ENCODE data around the gene STK33.
"Not testable (repeated sequence)": the region's sequence is repeated elsewhere in the genome, so short reads cannot be mapped to it uniquely, and the experiment has no call there.

The STK33 gene

GRCh38 chr11:8543278-8543677 lies 50.8 kb downstream of the STK33 start:
- DNase-seq (ENCODE audit: low spot score) = no peak

GRCh38 chr11:8541448-8541847 lies 52.6 kb downstream of the STK33 start:
- no peak for DNase-seq (ENCODE audit: low spot score)

GRCh38 chr11:8533332-8533731 lies 60.7 kb downstream of the STK33 start:
- no peak for DNase-seq (ENCODE audit: low spot score)

GRCh38 chr11:8532475-8532874 lies 61.6 kb downstream of the STK33 start:
- DNase-seq (ENCODE audit: low spot score) = no peak

GRCh38 chr11:8531982-8532381 lies 62.0 kb downstream of the STK33 start:
- DNase-seq (ENCODE audit: low spot score) = no peak

GRCh38 chr11:8531312-8531711 lies 62.7 kb downstream of the STK33 start:
- DNase-seq (ENCODE audit: low spot score) = peak; percentile 19

GRCh38 chr11:8527939-8528338 lies 66.1 kb downstream of the STK33 start:
- no peak for DNase-seq (ENCODE audit: low spot score)

GRCh38 chr11:8523396-8523795 lies 70.6 kb downstream of the STK33 start:
- no peak for DNase-seq (ENCODE audit: low spot score)

- DNase-seq (ENCODE audit: low spot score) = no peak
Observed at GRCh38 chr11:8512547-8512946, 81.5 kb downstream of the STK33 start.

- DNase-seq (ENCODE audit: low spot score) = no peak
Observed at GRCh38 chr11:8503910-8504364, 90.1 kb downstream of the STK33 start.

- no peak for DNase-seq (ENCODE audit: low spot score)
Observed at GRCh38 chr11:8501836-8502235, 92.2 kb downstream of the STK33 start.

GRCh38 chr11:8488395-8488794 lies 105.6 kb downstream of the STK33 start:
- DNase-seq (ENCODE audit: low spot score) = no peak

- no peak for DNase-seq (ENCODE audit: low spot score)
Observed at GRCh38 chr11:8487261-8487660, 106.8 kb downstream of the STK33 start.

GRCh38 chr11:8484251-8484650 lies 109.8 kb downstream of the STK33 start:
- DNase-seq (ENCODE audit: low spot score) = no peak

- no peak for DNase-seq (ENCODE audit: low spot score)
Observed at GRCh38 chr11:8480858-8481257, 113.2 kb downstream of the STK33 start.

GRCh38 chr11:8477680-8478079 lies 116.3 kb downstream of the STK33 start:
- no peak for DNase-seq (ENCODE audit: low spot score)

- DNase-seq (ENCODE audit: low spot score) = no peak
Observed at GRCh38 chr11:8477151-8477550, 116.9 kb downstream of the STK33 start.

- not testable (repeated sequence) for DNase-seq (ENCODE audit: low spot score)
Observed at GRCh38 chr11:8467806-8468205, 126.2 kb downstream of the STK33 start.

- DNase-seq (ENCODE audit: low spot score) = not testable (repeated sequence)
Observed at GRCh38 chr11:8467356-8467755, 126.7 kb downstream of the STK33 start.

GRCh38 chr11:8466884-8467283 lies 127.1 kb downstream of the STK33 start:
- DNase-seq (ENCODE audit: low spot score) = not testable (repeated sequence)

GRCh38 chr11:8459711-8460399 lies 134.2 kb downstream of the STK33 start:
- no peak for DNase-seq (ENCODE audit: low spot score)

GRCh38 chr11:8442301-8442700 lies 151.7 kb downstream of the STK33 start:
- DNase-seq (ENCODE audit: low spot score) = no peak

GRCh38 chr11:8440649-8441048 lies 153.4 kb downstream of the STK33 start:
- no peak for DNase-seq (ENCODE audit: low spot score)

- no peak for DNase-seq (ENCODE audit: low spot score)
Observed at GRCh38 chr11:8429483-8429882, 164.5 kb downstream of the STK33 start.

All from SW480 (cell line).